Measurements from ENCODE around the gene FARSA.
A peak's percentile ranks its signal among the peaks of the same experiment; 100 is the strongest.
"Not testable (repeated sequence)": the region's sequence is repeated elsewhere in the genome, so short reads cannot be mapped to it uniquely, and the experiment has no call there.

The FARSA gene

GRCh38 chr19:12937093-12937926, 3.8 kb upstream of the FARSA start:
- peak; percentile 58 to 64 for DNase-seq

- peak in 1 of 2 donors; percentile 14 for DNase-seq
These were observed 3.1 kb upstream of the FARSA start for GRCh38 chr19:12936582-12936981.

- DNase-seq: no peak
These were observed 1.6 kb upstream of the FARSA start for GRCh38 chr19:12935071-12935470.

GRCh38 chr19:12932392-12933286, 872 bp downstream of the FARSA start:
- peak; percentile 29 to 61 for DNase-seq

- no peak for DNase-seq
These were observed 3.4 kb downstream of the FARSA start for GRCh38 chr19:12930002-12930645.

GRCh38 chr19:12924621-12925310, 8.7 kb downstream of the FARSA start:
- DNase-seq: no peak

GRCh38 chr19:12922959-12923358, 10.6 kb downstream of the FARSA start:
- no peak for DNase-seq

GRCh38 chr19:12921047-12921446, 12.5 kb downstream of the FARSA start:
- no peak for DNase-seq

GRCh38 chr19:12918253-12918652, 15.3 kb downstream of the FARSA start:
- DNase-seq: no peak

GRCh38 chr19:12915860-12916259, 17.7 kb downstream of the FARSA start:
- not testable (repeated sequence) for DNase-seq

GRCh38 chr19:12913851-12914690, 19.4 kb downstream of the FARSA start:
- peak; percentile 45 to 60 for DNase-seq

GRCh38 chr19:12913011-12913561, 20.4 kb downstream of the FARSA start:
- no peak for DNase-seq

- DNase-seq: no peak
These were observed 20.9 kb downstream of the FARSA start for GRCh38 chr19:12912571-12912970.

GRCh38 chr19:12907166-12907565, 26.3 kb downstream of the FARSA start:
- no peak for DNase-seq

- DNase-seq: no peak
These were observed 33.5 kb downstream of the FARSA start for GRCh38 chr19:12899891-12900518.

GRCh38 chr19:12896460-12896859, 37.1 kb downstream of the FARSA start:
- no peak for DNase-seq

GRCh38 chr19:12893582-12893981, 39.9 kb downstream of the FARSA start:
- no peak for DNase-seq

GRCh38 chr19:12891553-12892021, 41.9 kb downstream of the FARSA start:
- no peak for DNase-seq

- DNase-seq: peak; percentile 99
These were observed 42.5 kb downstream of the FARSA start, which contains the start of gene GCDH for GRCh38 chr19:12890787-12891552. Gene GCDH, plus strand, starts transcription at chr19:12891160. Its CDS starts 145 bp downstream, at chr19:12891305.

Measured in inflammatory macrophage (primary cell).